ENCODE data around the gene TAPBPL. TPM values are rescaled to one million over a fixed set of nuclear protein-coding genes. Genes with fewer than 3 reads are reported as not detected.

TAPBPL gene
- total RNA-seq, 1 experiment from 2014 or later = 6.1 TPM

GRCh38 chr12:6442836-6443235 is 9.0 kb upstream of the TAPBPL start:
- peaks cover 82% of the 10 kb centered on the region for H3K4me1 ChIP-seq (ENCODE audit: low read length)
- H3K27me3 ChIP-seq (ENCODE audit: low read length) = no peaks in the 10 kb centered on the region
- H2AFZ ChIP-seq (ENCODE audit: low read length) = no peak overlapping the region
- H3K4me3 ChIP-seq (ENCODE audit: low read length) = peak overlapping the region; percentile 77
- H3K36me3 ChIP-seq (ENCODE audit: insufficient read depth, low read length) = peaks cover 2% of the 10 kb centered on the region; the same call in 1 of the 2 replicates
- H3K9ac ChIP-seq (ENCODE audit: low read length) = peak overlapping the region; percentile 100
- no peak for DNase-seq
- no peaks in the 10 kb centered on the region for H3K9me3 ChIP-seq (ENCODE audit: low read length)
- no peaks in the 10 kb centered on the region for H3K9me2 ChIP-seq (replicated peaks; ENCODE audit: insufficient read depth, low read length)
- H4K20me1 ChIP-seq (ENCODE audit: insufficient read depth, low read depth, low read length) = no peaks in the 10 kb centered on the region
- H3K4me2 ChIP-seq (ENCODE audit: low read depth, low read length, poor library complexity, severe bottlenecking) = peak overlapping the region; percentile 88
- H3K79me2 ChIP-seq (ENCODE audit: low read length) = peaks cover 11% of the 10 kb centered on the region
- H3K27ac ChIP-seq (ENCODE audit: low read length) = peak overlapping the region; percentile 100

GRCh38 chr12:6443361-6443983 is 8.4 kb upstream of the TAPBPL start:
- Histone ChIP-seq H3K4me1 (ENCODE audit: low read length) (peaks cover 82% of the 10 kb centered on the region), H3K4me2 (ENCODE audit: low read depth, low read length, poor library complexity, severe bottlenecking) (peak overlapping the region; percentile 88), H3K36me3 (ENCODE audit: insufficient read depth, low read length) (peaks cover 6% of the 10 kb centered on the region; the same call in 1 of the 2 replicates), H3K27me3 (ENCODE audit: low read length) (no peaks in the 10 kb centered on the region), H3K9me2 (replicated peaks; ENCODE audit: insufficient read depth, low read length) (no peaks in the 10 kb centered on the region), H3K9me3 (ENCODE audit: low read length) (no peaks in the 10 kb centered on the region), H3K9ac (ENCODE audit: low read length) (peak overlapping the region; percentile 100), H4K20me1 (ENCODE audit: insufficient read depth, low read depth, low read length) (no peaks in the 10 kb centered on the region), H3K79me2 (ENCODE audit: low read length) (peaks cover 15% of the 10 kb centered on the region), H3K4me3 (ENCODE audit: low read length) (peak overlapping the region; percentile 77), H2AFZ (ENCODE audit: low read length) (no peak overlapping the region), H3K27ac (ENCODE audit: low read length) (peak overlapping the region; percentile 100)
- DNase-seq = peak; percentile 93

- H3K4me1 ChIP-seq (ENCODE audit: low read length) = peaks cover 76% of the 10 kb centered on the region
Measured at GRCh38 chr12:6444031-6444430, 7.8 kb upstream of the TAPBPL start.

GRCh38 chr12:6444704-6445688 is 6.8 kb upstream of the TAPBPL start, which contains the start of gene CD27:
Gene CD27 (plus strand): TSS chr12:6444955. CDS start chr12:6445096, 141 bp downstream.
- peaks cover 74% of the 10 kb centered on the region for H3K4me1 ChIP-seq (ENCODE audit: low read length)
- H3K4me2 ChIP-seq (ENCODE audit: low read depth, low read length, poor library complexity, severe bottlenecking) = peak within 1 kb of the TSS; percentile 88
- peak within 1 kb of the TSS; percentile 100 for H3K9ac ChIP-seq (ENCODE audit: low read length)
- no peaks in the 10 kb centered on the region for H3K9me2 ChIP-seq (replicated peaks; ENCODE audit: insufficient read depth, low read length)
- H2AFZ ChIP-seq (ENCODE audit: low read length) = no peak within 1 kb of the TSS
- no peaks in the 10 kb centered on the region for H3K27me3 ChIP-seq (ENCODE audit: low read length)
- H3K79me2 ChIP-seq (ENCODE audit: low read length) = peaks cover 15% of the 10 kb centered on the region
- H3K4me3 ChIP-seq (ENCODE audit: low read length) = peak within 1 kb of the TSS; percentile 77
- H4K20me1 ChIP-seq (ENCODE audit: insufficient read depth, low read depth, low read length) = no peaks in the 10 kb centered on the region
- H3K9me3 ChIP-seq (ENCODE audit: low read length) = no peaks in the 10 kb centered on the region
- peak; percentile 87 for DNase-seq
- peak within 1 kb of the TSS; percentile 100 for H3K27ac ChIP-seq (ENCODE audit: low read length)
- H3K36me3 ChIP-seq (ENCODE audit: insufficient read depth, low read length) = peaks cover 6% of the 10 kb centered on the region; the same call in 1 of the 2 replicates

More at GRCh38 chr12:6444031-6444430, 7.8 kb upstream of the TAPBPL start:
- Histone ChIP-seq H3K4me2 (ENCODE audit: low read depth, low read length, poor library complexity, severe bottlenecking) (peak overlapping the region; percentile 88), H3K79me2 (ENCODE audit: low read length) (peaks cover 15% of the 10 kb centered on the region), H2AFZ (ENCODE audit: low read length) (no peak overlapping the region), H3K4me3 (ENCODE audit: low read length) (peak overlapping the region; percentile 77), H4K20me1 (ENCODE audit: insufficient read depth, low read depth, low read length) (no peaks in the 10 kb centered on the region), H3K36me3 (ENCODE audit: insufficient read depth, low read length) (peaks cover 6% of the 10 kb centered on the region; the same call in 1 of the 2 replicates), H3K27me3 (ENCODE audit: low read length) (no peaks in the 10 kb centered on the region), H3K9ac (ENCODE audit: low read length) (peak overlapping the region; percentile 100), H3K9me2 (replicated peaks; ENCODE audit: insufficient read depth, low read length) (no peaks in the 10 kb centered on the region), H3K9me3 (ENCODE audit: low read length) (no peaks in the 10 kb centered on the region), H3K27ac (ENCODE audit: low read length) (peak overlapping the region; percentile 100)
- peak; percentile 86 for DNase-seq

- peaks cover 9% of the 10 kb centered on the region for H3K79me2 ChIP-seq (ENCODE audit: low read length)
- H3K27ac ChIP-seq (ENCODE audit: low read length) = peak overlapping the region; percentile 100
- H3K4me1 ChIP-seq (ENCODE audit: low read length) = peaks cover 68% of the 10 kb centered on the region
- H2AFZ ChIP-seq (ENCODE audit: low read length) = no peak overlapping the region
- no peaks in the 10 kb centered on the region for H3K9me3 ChIP-seq (ENCODE audit: low read length)
- peaks cover 6% of the 10 kb centered on the region; the same call in 1 of the 2 replicates for H3K36me3 ChIP-seq (ENCODE audit: insufficient read depth, low read length)
- H3K9ac ChIP-seq (ENCODE audit: low read length) = peak overlapping the region; percentile 95
- peak; percentile 46 for DNase-seq
- no peaks in the 10 kb centered on the region for H4K20me1 ChIP-seq (ENCODE audit: insufficient read depth, low read depth, low read length)
- H3K4me2 ChIP-seq (ENCODE audit: low read depth, low read length, poor library complexity, severe bottlenecking) = peak overlapping the region; percentile 96
- peak overlapping the region; percentile 68 for H3K4me3 ChIP-seq (ENCODE audit: low read length)
- H3K9me2 ChIP-seq (replicated peaks; ENCODE audit: insufficient read depth, low read length) = no peaks in the 10 kb centered on the region
- no peaks in the 10 kb centered on the region for H3K27me3 ChIP-seq (ENCODE audit: low read length)
Measured at GRCh38 chr12:6450091-6450868, 1.6 kb upstream of the TAPBPL start.

GRCh38 chr12:6450869-6451347 is 934 bp upstream of the TAPBPL start:
- H3K79me2 ChIP-seq (ENCODE audit: low read length) = peaks cover 5% of the 10 kb centered on the region
- peaks cover 62% of the 10 kb centered on the region for H3K4me1 ChIP-seq (ENCODE audit: low read length)
- H3K27ac ChIP-seq (ENCODE audit: low read length) = peak overlapping the region; percentile 100
- H2AFZ ChIP-seq (ENCODE audit: low read length) = no peak overlapping the region
- H4K20me1 ChIP-seq (ENCODE audit: insufficient read depth, low read depth, low read length) = no peaks in the 10 kb centered on the region
- no peaks in the 10 kb centered on the region for H3K9me3 ChIP-seq (ENCODE audit: low read length)
- H3K4me3 ChIP-seq (ENCODE audit: low read length) = peak overlapping the region; percentile 68
- H3K9ac ChIP-seq (ENCODE audit: low read length) = peak overlapping the region; percentile 95
- no peaks in the 10 kb centered on the region for H3K27me3 ChIP-seq (ENCODE audit: low read length)
- no peaks in the 10 kb centered on the region for H3K9me2 ChIP-seq (replicated peaks; ENCODE audit: insufficient read depth, low read length)
- peak overlapping the region; percentile 96 for H3K4me2 ChIP-seq (ENCODE audit: low read depth, low read length, poor library complexity, severe bottlenecking)
- H3K36me3 ChIP-seq (ENCODE audit: insufficient read depth, low read length) = peaks cover 6% of the 10 kb centered on the region; the same call in 1 of the 2 replicates
- peak; percentile 70 for DNase-seq

GRCh38 chr12:6452245-6452943 is 552 bp downstream of the TAPBPL start:
- Histone ChIP-seq H4K20me1 (ENCODE audit: insufficient read depth, low read depth, low read length) (no peaks in the 10 kb centered on the region), H3K27me3 (ENCODE audit: low read length) (no peaks in the 10 kb centered on the region), H3K27ac (ENCODE audit: low read length) (peak overlapping the region; percentile 100), H3K79me2 (ENCODE audit: low read length) (peaks cover 5% of the 10 kb centered on the region), H3K9me2 (replicated peaks; ENCODE audit: insufficient read depth, low read length) (no peaks in the 10 kb centered on the region), H3K9me3 (ENCODE audit: low read length) (no peaks in the 10 kb centered on the region), H3K4me2 (ENCODE audit: low read depth, low read length, poor library complexity, severe bottlenecking) (peak overlapping the region; percentile 96), H3K4me3 (ENCODE audit: low read length) (peak overlapping the region; percentile 68), H3K4me1 (ENCODE audit: low read length) (peaks cover 47% of the 10 kb centered on the region), H3K9ac (ENCODE audit: low read length) (peak overlapping the region; percentile 95), H2AFZ (ENCODE audit: low read length) (no peak overlapping the region), H3K36me3 (ENCODE audit: insufficient read depth, low read length) (peaks cover 6% of the 10 kb centered on the region; the same call in 1 of the 2 replicates)
- peak; percentile 67 for DNase-seq

Measured in Karpas-422 (cell line).